Measurements from ENCODE around the gene DTX3L.

DTX3L gene

DNA sequence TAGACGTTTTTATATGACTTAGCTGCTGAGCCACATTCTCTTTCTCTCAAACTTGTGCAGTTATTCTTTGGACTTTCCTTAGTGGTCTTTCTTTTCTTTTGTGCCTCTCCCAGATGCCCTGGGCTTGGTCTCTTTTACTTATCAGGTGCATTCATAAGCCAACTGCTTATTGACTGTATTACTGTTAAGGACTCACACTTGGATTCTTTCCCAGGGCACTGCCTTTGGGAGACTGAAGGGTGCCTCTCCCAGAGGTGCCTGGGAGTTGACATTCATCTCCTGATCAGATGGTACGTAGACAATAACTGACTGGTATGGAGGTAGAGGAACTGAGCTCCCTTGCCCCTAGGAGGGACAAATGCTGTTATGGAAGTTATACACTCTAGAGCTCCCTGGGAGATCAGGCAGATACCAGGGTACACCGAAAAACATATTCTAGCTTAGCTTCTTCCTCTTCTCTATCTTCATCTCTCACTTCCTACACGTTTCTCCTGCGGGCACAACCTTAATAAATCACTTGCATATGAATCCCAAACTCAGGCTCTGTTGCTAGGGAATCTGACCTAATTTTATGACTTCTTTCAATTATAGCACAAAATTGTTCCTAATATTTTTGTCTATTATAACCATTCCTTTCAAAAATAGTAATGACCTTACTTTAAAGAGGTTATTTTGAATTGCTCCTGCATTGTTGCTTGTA is 38.0 kb downstream of the DTX3L start:
- in situ Hi-C loops (cut with HindIII; ENCODE audit: low sequenced_read_pairs), result no loop called here

- in situ Hi-C loops (cut with HindIII; ENCODE audit: low sequenced_read_pairs), result no loop called here
These were observed 38.9 kb downstream of the DTX3L start for GRCh38 chr3:122603056-122603455.

GRCh38 chr3:122606330-122606729 is 42.2 kb downstream of the DTX3L start:
- in situ Hi-C loops (cut with HindIII; ENCODE audit: low sequenced_read_pairs), result no loop called here

DNA sequence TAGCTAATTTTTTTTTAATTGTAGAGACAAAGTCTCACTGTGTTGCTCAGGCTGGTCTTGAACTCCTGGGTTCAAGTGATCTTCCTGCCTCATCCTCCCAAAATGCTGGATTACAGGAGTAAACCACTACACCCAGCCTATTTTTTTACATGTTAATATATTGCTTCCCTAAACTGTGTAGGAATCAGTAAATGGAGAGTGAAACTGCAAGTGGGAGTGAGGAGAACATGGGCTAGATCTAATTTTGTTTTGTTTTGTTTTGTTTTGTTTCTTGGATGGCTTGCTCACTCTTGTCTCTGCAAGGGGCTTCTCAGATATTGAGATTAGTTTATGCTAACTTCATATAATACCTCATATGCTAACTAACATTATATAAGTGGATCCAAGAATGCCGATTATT is 44.8 kb downstream of the DTX3L start:
- in situ Hi-C loops (cut with HindIII; ENCODE audit: low sequenced_read_pairs), result no loop called here

- in situ Hi-C loops (cut with HindIII; ENCODE audit: low sequenced_read_pairs), result no loop called here
These were observed 45.8 kb downstream of the DTX3L start for GRCh38 chr3:122609798-122610559.

GRCh38 chr3:122612696-122613095 is 48.6 kb downstream of the DTX3L start:
- in situ Hi-C loops (cut with HindIII; ENCODE audit: low sequenced_read_pairs), result no loop called here

GRCh38 chr3:122615303-122615702 is 51.2 kb downstream of the DTX3L start:
- in situ Hi-C loops (cut with HindIII; ENCODE audit: low sequenced_read_pairs), result no loop called here

GRCh38 chr3:122618614-122619013 is 54.5 kb downstream of the DTX3L start:
- in situ Hi-C loops (cut with HindIII; ENCODE audit: low sequenced_read_pairs), result no loop called here

DNA sequence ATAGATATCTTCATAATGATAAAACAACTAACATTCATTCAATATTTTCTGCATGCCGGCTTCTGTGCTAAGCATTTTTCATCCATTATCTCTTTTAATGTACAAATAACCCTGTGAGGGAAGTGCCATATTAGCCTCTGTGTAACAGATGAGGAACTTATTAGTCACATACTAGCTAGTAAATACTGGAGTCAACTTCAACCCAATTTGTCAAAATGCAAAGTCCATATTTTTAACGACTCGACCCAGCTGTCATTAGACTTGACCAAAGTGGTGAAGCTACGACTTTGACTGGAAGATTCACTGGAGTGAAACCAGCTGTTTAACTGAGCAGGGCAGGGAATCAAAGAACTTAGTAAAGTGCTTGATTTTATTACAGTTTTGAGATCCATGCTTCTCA is 54.9 kb downstream of the DTX3L start:
- in situ Hi-C loops (cut with HindIII; ENCODE audit: low sequenced_read_pairs), result no loop called here

DNA sequence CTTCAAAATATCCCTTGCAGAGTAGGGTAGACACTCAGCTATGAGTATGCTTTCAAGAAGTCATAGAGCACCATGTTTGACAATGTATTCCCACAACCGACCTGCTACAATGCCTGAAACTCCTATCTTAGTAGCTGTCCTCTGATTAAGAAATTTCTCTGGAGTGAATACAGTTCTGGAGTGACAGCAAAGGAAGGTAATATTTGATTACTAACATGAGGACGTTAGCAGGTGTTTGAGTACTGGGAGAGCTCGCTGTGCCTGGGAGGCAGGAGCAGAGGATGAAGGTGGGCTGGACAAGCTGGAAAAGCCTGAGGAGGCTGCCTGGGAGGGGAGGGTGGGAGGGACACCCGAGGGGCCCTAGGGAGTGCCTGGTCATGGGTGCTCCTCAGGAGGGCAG is 56.3 kb downstream of the DTX3L start:
- in situ Hi-C loops (cut with HindIII; ENCODE audit: low sequenced_read_pairs), result no loop called here

- in situ Hi-C loops (cut with HindIII; ENCODE audit: low sequenced_read_pairs), result no loop called here
These were observed 57.0 kb downstream of the DTX3L start for GRCh38 chr3:122621112-122621511.

- in situ Hi-C loops (cut with HindIII; ENCODE audit: low sequenced_read_pairs), result no loop called here
These were observed 59.1 kb downstream of the DTX3L start for GRCh38 chr3:122623031-122623829.

Data from DLD1 (cell line).